ENCODE results near the gene PLEKHA1.

DNA sequence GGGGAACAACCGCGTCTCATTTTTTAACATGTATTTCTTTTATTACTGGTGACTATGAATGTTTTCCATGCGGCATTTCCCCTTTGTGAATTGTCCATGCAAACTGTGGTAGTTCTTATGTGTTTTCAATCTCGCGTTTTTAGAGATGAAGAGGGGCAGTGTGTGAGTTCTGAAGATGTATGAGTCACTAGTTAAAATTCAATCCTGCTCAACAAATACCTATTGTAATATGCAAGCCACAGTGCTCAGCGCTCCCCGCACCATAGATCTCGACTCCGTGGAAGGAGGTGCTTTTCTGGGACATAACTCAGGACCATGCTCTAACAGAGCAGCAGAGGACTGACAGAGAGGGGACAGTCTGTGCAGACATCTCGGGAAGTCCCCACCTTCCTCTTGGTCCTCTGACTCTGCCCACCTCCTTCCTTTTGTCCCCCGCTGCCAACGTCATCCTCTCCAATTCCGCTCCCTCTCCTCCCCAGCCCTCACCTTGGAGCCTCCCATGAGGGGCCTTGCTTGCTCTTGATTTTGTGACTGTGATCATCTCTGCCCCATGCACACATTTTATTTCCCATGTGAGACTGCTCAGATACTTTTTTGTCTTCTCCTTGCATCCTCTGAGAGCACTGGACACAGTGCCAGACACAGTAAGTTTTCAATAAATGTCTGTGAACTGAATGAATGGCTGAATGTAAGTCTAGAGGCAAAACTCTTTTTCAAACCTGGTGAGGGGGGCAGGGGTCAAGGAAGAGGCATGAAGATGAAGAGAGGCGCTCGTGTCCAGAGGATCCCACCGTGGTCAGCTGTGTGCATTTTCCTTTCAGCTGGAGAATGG is 42.7 kb upstream of the PLEKHA1 start:
- TF ChIP-seq, protein P1, sequence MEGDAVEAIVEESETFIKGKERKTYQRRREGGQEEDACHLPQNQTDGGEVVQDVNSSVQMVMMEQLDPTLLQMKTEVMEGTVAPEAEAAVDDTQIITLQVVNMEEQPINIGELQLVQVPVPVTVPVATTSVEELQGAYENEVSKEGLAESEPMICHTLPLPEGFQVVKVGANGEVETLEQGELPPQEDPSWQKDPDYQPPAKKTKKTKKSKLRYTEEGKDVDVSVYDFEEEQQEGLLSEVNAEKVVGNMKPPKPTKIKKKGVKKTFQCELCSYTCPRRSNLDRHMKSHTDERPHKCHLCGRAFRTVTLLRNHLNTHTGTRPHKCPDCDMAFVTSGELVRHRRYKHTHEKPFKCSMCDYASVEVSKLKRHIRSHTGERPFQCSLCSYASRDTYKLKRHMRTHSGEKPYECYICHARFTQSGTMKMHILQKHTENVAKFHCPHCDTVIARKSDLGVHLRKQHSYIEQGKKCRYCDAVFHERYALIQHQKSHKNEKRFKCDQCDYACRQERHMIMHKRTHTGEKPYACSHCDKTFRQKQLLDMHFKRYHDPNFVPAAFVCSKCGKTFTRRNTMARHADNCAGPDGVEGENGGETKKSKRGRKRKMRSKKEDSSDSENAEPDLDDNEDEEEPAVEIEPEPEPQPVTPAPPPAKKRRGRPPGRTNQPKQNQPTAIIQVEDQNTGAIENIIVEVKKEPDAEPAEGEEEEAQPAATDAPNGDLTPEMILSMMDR (IDR thresholded peaks at IDR 0.05) = no peak
- TF ChIP-seq TAF1 (IDR thresholded peaks at IDR 0.05; ENCODE audit: borderline replicate concordance, low read depth, low read length) = no peak
- TF ChIP-seq EZH2phosphoT487 (IDR thresholded peaks at IDR 0.05; ENCODE audit: borderline replicate concordance, low read depth) = no peak
- TF ChIP-seq EP300 (IDR thresholded peaks at IDR 0.05; ENCODE audit: borderline replicate concordance in 1 of 2, low read depth in 1 of 2, low read length in 1 of 2) = no peak
- TF ChIP-seq, protein P2, sequence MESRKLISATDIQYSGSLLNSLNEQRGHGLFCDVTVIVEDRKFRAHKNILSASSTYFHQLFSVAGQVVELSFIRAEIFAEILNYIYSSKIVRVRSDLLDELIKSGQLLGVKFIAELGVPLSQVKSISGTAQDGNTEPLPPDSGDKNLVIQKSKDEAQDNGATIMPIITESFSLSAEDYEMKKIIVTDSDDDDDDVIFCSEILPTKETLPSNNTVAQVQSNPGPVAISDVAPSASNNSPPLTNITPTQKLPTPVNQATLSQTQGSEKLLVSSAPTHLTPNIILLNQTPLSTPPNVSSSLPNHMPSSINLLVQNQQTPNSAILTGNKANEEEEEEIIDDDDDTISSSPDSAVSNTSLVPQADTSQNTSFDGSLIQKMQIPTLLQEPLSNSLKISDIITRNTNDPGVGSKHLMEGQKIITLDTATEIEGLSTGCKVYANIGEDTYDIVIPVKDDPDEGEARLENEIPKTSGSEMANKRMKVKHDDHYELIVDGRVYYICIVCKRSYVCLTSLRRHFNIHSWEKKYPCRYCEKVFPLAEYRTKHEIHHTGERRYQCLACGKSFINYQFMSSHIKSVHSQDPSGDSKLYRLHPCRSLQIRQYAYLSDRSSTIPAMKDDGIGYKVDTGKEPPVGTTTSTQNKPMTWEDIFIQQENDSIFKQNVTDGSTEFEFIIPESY (IDR thresholded peaks at IDR 0.05; ENCODE audit: borderline replicate concordance, low read depth) = no peak
- no peak for TF ChIP-seq MXI1 (IDR thresholded peaks at IDR 0.05; ENCODE audit: low read depth, low read length)
- TF ChIP-seq, protein P3, sequence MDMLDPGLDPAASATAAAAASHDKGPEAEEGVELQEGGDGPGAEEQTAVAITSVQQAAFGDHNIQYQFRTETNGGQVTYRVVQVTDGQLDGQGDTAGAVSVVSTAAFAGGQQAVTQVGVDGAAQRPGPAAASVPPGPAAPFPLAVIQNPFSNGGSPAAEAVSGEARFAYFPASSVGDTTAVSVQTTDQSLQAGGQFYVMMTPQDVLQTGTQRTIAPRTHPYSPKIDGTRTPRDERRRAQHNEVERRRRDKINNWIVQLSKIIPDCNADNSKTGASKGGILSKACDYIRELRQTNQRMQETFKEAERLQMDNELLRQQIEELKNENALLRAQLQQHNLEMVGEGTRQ (IDR thresholded peaks at IDR 0.05; ENCODE audit: borderline replicate concordance, low read depth, low read length) = no peak
- no peak for TF ChIP-seq RFX5 (IDR thresholded peaks at IDR 0.05; ENCODE audit: low read length)
